ENCODE data around the gene ATG7. TPM values are rescaled to one million over a fixed set of nuclear protein-coding genes. Genes with fewer than 3 reads are reported as not detected.

Gene ATG7
- total and polyA plus RNA-seq, 2 experiments from 2014 or later, result 18.4 to 38.6 TPM

GRCh38 chr3:11362600-11362999 is 90.4 kb downstream of the ATG7 start:
- Histone ChIP-seq H3K27me3 (no peaks in the 10 kb centered on the region), H3K36me3 (replicated peaks; ENCODE audit: insufficient read depth, low read depth) (no peaks in the 10 kb centered on the region), H4K20me1 (ENCODE audit: insufficient read depth, poor library complexity, severe bottlenecking) (no peaks in the 10 kb centered on the region), H3K4me3 (no peak overlapping the region), H3K4me1 (ENCODE audit: insufficient read depth) (peaks cover 5% of the 10 kb centered on the region), H3K79me2 (no peaks in the 10 kb centered on the region), H3K9me2 (replicated peaks; ENCODE audit: insufficient read depth) (no peaks in the 10 kb centered on the region), H3K4me2 (no peak overlapping the region), H3K27ac (no peak overlapping the region), H3K9me3 (ENCODE audit: low read depth) (no peaks in the 10 kb centered on the region), H2AFZ (no peak overlapping the region)
- DNase-seq (ENCODE audit: low spot score), result no peak
- TF ChIP-seq CTCF (IDR thresholded peaks at IDR 0.05; ENCODE audit: poor library complexity) (no peak), EZH2phosphoT487 (IDR thresholded peaks at IDR 0.05; ENCODE audit: low read depth, severe bottlenecking, unreplicated experiment) (no peak), EZH2 (IDR thresholded peaks at IDR 0.05; ENCODE audit: borderline replicate concordance) (no peak)
- 41% methylated on average over 5 of the region's 5 CpGs for WGBS (ENCODE audit: low lambda C conversion rate, missing lambda C conversion rate)

- no peaks in the 10 kb centered on the region for H3K9me2 ChIP-seq (replicated peaks; ENCODE audit: insufficient read depth)
- H3K9me3 ChIP-seq (ENCODE audit: low read depth), result no peaks in the 10 kb centered on the region
- no peak for DNase-seq (ENCODE audit: low spot score)
- peaks cover 6% of the 10 kb centered on the region for H3K4me1 ChIP-seq (ENCODE audit: insufficient read depth)
- H3K36me3 ChIP-seq (replicated peaks; ENCODE audit: insufficient read depth, low read depth), result no peaks in the 10 kb centered on the region
- no peak overlapping the region for H3K27ac ChIP-seq
- no peak overlapping the region for H3K4me2 ChIP-seq
- no peak overlapping the region for H2AFZ ChIP-seq
- H3K27me3 ChIP-seq, result no peaks in the 10 kb centered on the region
- TF ChIP-seq CTCF (IDR thresholded peaks at IDR 0.05; ENCODE audit: poor library complexity) (no peak), EZH2phosphoT487 (IDR thresholded peaks at IDR 0.05; ENCODE audit: low read depth, severe bottlenecking, unreplicated experiment) (no peak), EZH2 (IDR thresholded peaks at IDR 0.05; ENCODE audit: borderline replicate concordance) (no peak)
- 76% methylated on average over 2 of the region's 2 CpGs for WGBS (ENCODE audit: low lambda C conversion rate, missing lambda C conversion rate)
- H4K20me1 ChIP-seq (ENCODE audit: insufficient read depth, poor library complexity, severe bottlenecking), result no peaks in the 10 kb centered on the region
- H3K4me3 ChIP-seq, result no peak overlapping the region
- H3K79me2 ChIP-seq, result no peaks in the 10 kb centered on the region
These were observed 91.5 kb downstream of the ATG7 start for GRCh38 chr3:11363715-11364114.

- no peaks in the 10 kb centered on the region for H3K9me3 ChIP-seq (ENCODE audit: low read depth)
- no peak overlapping the region for H3K4me2 ChIP-seq
- no peak overlapping the region for H3K4me3 ChIP-seq
- no peak overlapping the region for H2AFZ ChIP-seq
- no peaks in the 10 kb centered on the region for H4K20me1 ChIP-seq (ENCODE audit: insufficient read depth, poor library complexity, severe bottlenecking)
- DNase-seq (ENCODE audit: low spot score), result no peak
- no peaks in the 10 kb centered on the region for H3K9me2 ChIP-seq (replicated peaks; ENCODE audit: insufficient read depth)
- no peaks in the 10 kb centered on the region for H3K27me3 ChIP-seq
- 80% methylated on average over 2 of the region's 2 CpGs for WGBS (ENCODE audit: low lambda C conversion rate, missing lambda C conversion rate)
- no peak for TF ChIP-seq CTCF (IDR thresholded peaks at IDR 0.05; ENCODE audit: poor library complexity)
- TF ChIP-seq EZH2phosphoT487 (IDR thresholded peaks at IDR 0.05; ENCODE audit: low read depth, severe bottlenecking, unreplicated experiment), result no peak
- TF ChIP-seq EZH2 (IDR thresholded peaks at IDR 0.05; ENCODE audit: borderline replicate concordance), result no peak
- H3K4me1 ChIP-seq (ENCODE audit: insufficient read depth), result peaks cover 6% of the 10 kb centered on the region
- no peaks in the 10 kb centered on the region for H3K36me3 ChIP-seq (replicated peaks; ENCODE audit: insufficient read depth, low read depth)
- no peak overlapping the region for H3K27ac ChIP-seq
- no peaks in the 10 kb centered on the region for H3K79me2 ChIP-seq
These were observed 92.0 kb downstream of the ATG7 start for GRCh38 chr3:11364181-11364580.

Data from hepatocyte (in vitro differentiated cells).